Measurements from ENCODE around the gene NGF.

Gene NGF

GRCh38 chr1:115348636-115349035, 10.6 kb upstream of the NGF start:
- no peak for TF ChIP-seq CTCF (conservative IDR thresholded peaks at IDR 0.05; ENCODE audit: low read length)
- DNase-seq (ENCODE audit: low read depth), result peak; percentile 65
- H3K4me3 ChIP-seq (ENCODE audit: low read length), result no peak overlapping the region

DNA sequence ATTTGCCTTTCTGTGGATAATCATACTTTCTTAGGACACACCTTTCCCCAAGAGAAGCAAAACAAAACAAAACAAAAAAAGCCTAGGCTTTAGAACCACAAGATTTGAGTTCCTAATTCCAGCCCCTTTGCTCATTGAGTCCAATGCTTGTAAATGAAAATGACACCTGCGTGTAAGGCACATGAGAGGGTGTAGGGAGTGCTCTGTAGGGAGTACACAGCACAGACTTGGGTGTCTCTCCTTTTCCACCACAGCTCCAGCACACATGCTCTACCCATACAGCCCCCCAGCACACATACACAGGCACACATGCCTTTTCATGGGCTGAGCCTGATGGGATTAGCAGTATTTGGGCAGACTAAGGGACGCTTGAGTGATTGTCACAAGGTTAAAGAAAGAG, 9.2 kb upstream of the NGF start:
- no peak for DNase-seq (ENCODE audit: low read depth)
- no peak for TF ChIP-seq CTCF (conservative IDR thresholded peaks at IDR 0.05; ENCODE audit: low read length)
- H3K4me3 ChIP-seq (ENCODE audit: low read length), result no peak overlapping the region

- TF ChIP-seq CTCF (conservative IDR thresholded peaks at IDR 0.05; ENCODE audit: low read length), result no peak
These were observed 5.2 kb upstream of the NGF start for GRCh38 chr1:115343200-115343737.

DNA sequence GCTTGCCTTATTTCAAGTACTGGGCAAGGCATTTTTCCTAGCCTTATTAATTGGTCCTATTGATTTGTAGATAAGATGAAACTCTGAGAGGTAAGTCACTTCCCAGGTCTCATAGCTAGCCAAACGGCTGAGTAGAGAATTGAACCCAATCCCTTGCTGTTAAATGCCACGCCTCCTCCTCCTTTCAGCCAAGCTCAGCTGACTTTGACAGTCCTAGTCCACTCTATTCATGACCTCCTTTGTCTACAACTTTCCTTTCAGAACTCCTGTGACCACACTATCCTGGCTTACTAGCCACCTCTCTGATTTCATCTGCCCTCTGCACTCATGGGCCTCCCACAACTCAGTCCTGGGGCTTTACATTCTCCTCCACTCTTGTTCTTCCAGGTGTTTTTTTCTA, 3.9 kb upstream of the NGF start:
- no peak for DNase-seq (ENCODE audit: low read depth)
- no peak for TF ChIP-seq CTCF (conservative IDR thresholded peaks at IDR 0.05; ENCODE audit: low read length)
- no peak overlapping the region for H3K4me3 ChIP-seq (ENCODE audit: low read length)

More at GRCh38 chr1:115343200-115343737, 5.2 kb upstream of the NGF start:
- DNase-seq (ENCODE audit: low read depth), result no peak
- H3K4me3 ChIP-seq (ENCODE audit: low read length), result no peak overlapping the region

DNA sequence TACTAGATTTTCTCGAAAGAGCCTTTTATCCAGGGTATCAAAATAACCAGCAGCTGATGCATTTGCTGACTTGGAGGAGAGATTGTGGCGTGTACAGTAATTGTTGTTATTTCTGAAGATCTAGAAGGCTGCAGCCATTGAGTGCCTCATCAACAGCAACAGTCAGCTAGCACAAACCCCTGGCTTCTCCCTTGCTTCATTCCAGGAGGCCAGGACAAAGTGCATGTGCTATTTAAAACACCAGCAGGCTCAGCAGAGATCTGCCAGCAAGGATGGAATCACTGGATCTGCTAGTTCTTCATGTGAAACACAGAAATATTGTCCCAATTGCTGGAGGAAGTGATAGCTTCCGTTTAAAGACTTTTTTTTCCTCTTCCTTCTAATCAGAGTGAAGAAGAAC, 2.8 kb upstream of the NGF start:
- no peak overlapping the region for H3K4me3 ChIP-seq (ENCODE audit: low read length)
- DNase-seq (ENCODE audit: low read depth), result no peak
- TF ChIP-seq CTCF (conservative IDR thresholded peaks at IDR 0.05; ENCODE audit: low read length), result no peak

- DNase-seq (ENCODE audit: low read depth), result no peak
- H3K4me3 ChIP-seq (ENCODE audit: low read length), result peak overlapping the region; percentile 98
These were observed 390 bp upstream of the NGF start for GRCh38 chr1:115338457-115338820.

GRCh38 chr1:115337276-115337632, 795 bp downstream of the NGF start:
- peak overlapping the region; percentile 98 for H3K4me3 ChIP-seq (ENCODE audit: low read length)
- no peak for TF ChIP-seq CTCF (conservative IDR thresholded peaks at IDR 0.05; ENCODE audit: low read length)
- no peak for DNase-seq (ENCODE audit: low read depth)

More at GRCh38 chr1:115338457-115338820, 390 bp upstream of the NGF start:
- TF ChIP-seq CTCF (conservative IDR thresholded peaks at IDR 0.05; ENCODE audit: low read length), result no peak

Measured in AG10803 (cell line).